HL-60 (cell line): ENCODE measurements around the gene KRT2.

ENCODE experiments used
- DNase-seq, 2 experiments: peaks; one replicate each; pipeline ENCODE4 v3.0.0-alpha.2; 2010 to 2020; ENCODE audit warnings: low read depth in 1 of 2, low spot score in 1 of 2
- H3K27ac ChIP-seq: fragments of 250-450 bp; sonication (Bioruptor Pico); replicated peaks from 2 replicates; pipeline ENCODE4 v1.5.1; 2020; ENCODE audit warnings: mild to moderate bottlenecking, moderate library complexity
- H3K27me3 ChIP-seq: fragments of 250-450 bp; sonication (Bioruptor Pico); 2 replicates; pipeline ENCODE4 v1.5.1; 2021; ENCODE audit warnings: mild to moderate bottlenecking, moderate library complexity; ENCODE audit not compliant: insufficient read depth, poor library complexity, severe bottlenecking
- H3K4me3 ChIP-seq: replicated peaks from 2 replicates; pipeline ENCODE4 v1.5.1; 2011; ENCODE audit warnings: mild to moderate bottlenecking, control low read depth, low read length; ENCODE audit not compliant: insufficient read depth
- CTCF ChIP-seq: IDR thresholded peaks from one replicate; pipeline ENCODE4 v1.5.1; 2011; ENCODE audit warnings: low read length, control low read depth, inconsistent platforms; ENCODE audit not compliant: insufficient read depth
- GABPA ChIP-seq: IDR thresholded peaks from 2 replicates; pipeline ENCODE4 v1.6.1; 2012; ENCODE audit warnings: low read depth
- POLR2AphosphoS5 ChIP-seq: IDR thresholded peaks from 2 replicates; pipeline ENCODE4 v1.6.1; 2012; ENCODE audit warnings: low read depth
- REST ChIP-seq: IDR thresholded peaks from 2 replicates; pipeline ENCODE4 v1.6.1; 2012; ENCODE audit warnings: low read depth; ENCODE audit not compliant: insufficient replicate concordance
- SPI1 ChIP-seq: IDR thresholded peaks from 2 replicates; pipeline ENCODE4 v1.6.1; 2012; ENCODE audit warnings: low read depth, mild to moderate bottlenecking, borderline replicate concordance

The KRT2 gene

GRCh38 chr12:52605542-52605941 is 46.5 kb downstream of the KRT2 start:
- Histone ChIP-seq H3K27ac (no peak overlapping the region), H3K4me3 (no peak overlapping the region), H3K27me3 (no peaks in the 10 kb centered on the region)
- no peak for DNase-seq
- TF ChIP-seq GABPA (no peak), SPI1 (no peak), CTCF (no peak), POLR2AphosphoS5 (no peak), REST (no peak)

GRCh38 chr12:52604859-52605258 is 47.2 kb downstream of the KRT2 start:
- no peak overlapping the region for H3K27ac ChIP-seq
- no peak overlapping the region for H3K4me3 ChIP-seq
- TF ChIP-seq SPI1 (no peak), POLR2AphosphoS5 (no peak), CTCF (no peak), REST (no peak), GABPA (no peak)
- DNase-seq, result no peak
- no peaks in the 10 kb centered on the region for H3K27me3 ChIP-seq

- H3K27ac ChIP-seq, result no peak overlapping the region
- no peak overlapping the region for H3K4me3 ChIP-seq
- TF ChIP-seq POLR2AphosphoS5, result no peak
- no peak for TF ChIP-seq SPI1
- TF ChIP-seq REST, result no peak
- TF ChIP-seq GABPA, result no peak
- no peaks in the 10 kb centered on the region for H3K27me3 ChIP-seq
- DNase-seq, result no peak
Measured at GRCh38 chr12:52603314-52603713, 48.7 kb downstream of the KRT2 start.
